ENCODE results near the gene TACR1.

Gene TACR1

GRCh38 chr2:75139171-75139570 is 60.1 kb downstream of the TACR1 start:
- no peak for DNase-seq

GRCh38 chr2:75138528-75138927 is 60.8 kb downstream of the TACR1 start:
- DNase-seq = no peak

GRCh38 chr2:75135776-75136400 is 63.4 kb downstream of the TACR1 start:
- no peak for DNase-seq

DNA sequence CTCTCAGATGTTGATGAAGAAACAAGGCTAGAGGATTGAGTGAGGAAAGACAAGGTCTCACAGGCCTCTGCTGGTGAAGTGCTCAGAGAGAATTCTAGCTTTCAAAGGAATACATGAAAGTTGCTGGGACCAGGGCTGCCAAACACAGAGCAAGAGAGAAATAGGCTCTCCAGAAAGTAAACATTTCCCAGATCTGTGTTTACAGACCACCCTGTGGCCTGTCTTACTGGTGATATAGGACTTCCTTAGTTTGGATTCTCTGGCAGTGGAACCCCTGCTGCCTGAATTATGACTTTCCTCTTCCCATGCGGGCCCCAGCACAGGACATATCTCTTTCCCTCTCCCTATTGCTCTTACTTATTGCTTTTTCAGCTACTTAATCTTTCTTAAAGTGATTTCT is 64.5 kb downstream of the TACR1 start:
- no peak for DNase-seq

DNA sequence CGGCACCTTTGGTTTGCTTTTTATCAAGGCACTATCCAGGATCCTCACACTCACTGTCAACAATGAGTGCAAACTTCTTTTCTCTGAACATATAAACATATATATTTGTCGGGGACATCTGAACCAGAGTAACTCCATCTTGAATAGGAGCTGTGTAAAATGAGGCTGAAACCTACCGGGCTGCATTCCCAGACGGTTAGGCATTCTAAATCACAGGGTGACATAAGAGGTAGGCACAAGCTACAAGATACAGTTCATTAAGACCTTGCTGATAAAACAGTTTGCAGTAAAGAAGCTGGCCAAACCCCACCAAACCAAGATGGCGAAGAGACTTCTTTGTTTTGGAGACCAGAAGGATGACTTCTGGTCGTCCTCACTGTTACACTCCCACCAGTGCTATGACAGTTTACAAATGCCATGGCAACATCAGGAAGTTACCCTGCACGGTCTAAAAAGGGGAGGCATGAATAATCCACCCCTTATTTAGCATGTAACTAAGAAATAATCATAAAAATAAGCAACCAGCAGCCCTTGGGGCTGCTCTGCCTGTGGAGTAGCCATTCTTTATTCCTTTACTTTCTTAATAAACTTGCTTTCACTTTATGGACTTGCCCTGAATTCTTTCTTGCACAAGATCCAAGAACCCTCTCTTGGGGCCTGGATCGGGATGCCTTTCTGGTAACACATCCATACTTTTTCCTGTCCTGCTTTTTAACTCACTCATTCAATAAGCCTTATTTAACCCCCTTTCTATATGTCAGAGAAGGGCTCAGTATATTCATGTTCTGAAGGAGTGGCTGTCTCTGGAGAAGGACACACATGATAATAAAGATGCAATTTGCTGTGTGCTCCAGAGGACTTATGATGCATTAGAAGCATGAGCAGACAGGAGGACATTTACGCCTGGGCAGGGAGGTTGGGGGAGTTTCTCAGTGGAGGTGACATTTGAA is 65.4 kb downstream of the TACR1 start:
- DNase-seq = no peak

- DNase-seq = peak; percentile 40
Measured at GRCh38 chr2:75130171-75130570, 69.1 kb downstream of the TACR1 start.

DNA sequence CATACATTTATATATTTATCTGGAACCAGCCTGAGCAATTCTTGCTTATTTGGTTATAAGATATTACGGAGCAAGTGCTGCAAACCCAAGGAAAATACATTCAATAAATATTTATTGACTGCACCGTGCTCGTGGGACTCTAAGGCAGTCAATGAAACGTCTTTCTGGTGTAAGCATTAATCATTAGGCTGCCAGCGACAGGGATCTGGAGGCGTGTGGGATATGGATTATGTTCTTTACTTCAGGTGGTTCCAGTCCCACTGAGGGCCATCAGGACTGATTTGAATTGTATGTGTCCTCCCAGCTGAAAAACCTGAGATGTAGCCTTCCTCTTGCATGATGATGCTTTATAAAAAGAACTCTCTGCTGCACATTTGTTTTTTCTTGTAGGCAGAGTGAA is 75.4 kb downstream of the TACR1 start:
- no peak for DNase-seq

GRCh38 chr2:75113231-75113869 is 86.0 kb downstream of the TACR1 start:
- DNase-seq = no peak

- DNase-seq = peak; percentile 22
Measured at GRCh38 chr2:75108937-75109482, 90.3 kb downstream of the TACR1 start.

- no peak for DNase-seq
Measured at GRCh38 chr2:75102011-75102410, 97.3 kb downstream of the TACR1 start.

GRCh38 chr2:75100801-75101151 is 98.5 kb downstream of the TACR1 start:
- DNase-seq = no peak

- no peak for DNase-seq
Measured at GRCh38 chr2:75100011-75100800, 99.1 kb downstream of the TACR1 start.

GRCh38 chr2:75099521-75099922 is 99.8 kb downstream of the TACR1 start:
- no peak for DNase-seq

GRCh38 chr2:75098856-75099255 is 100.5 kb downstream of the TACR1 start:
- peak; percentile 59 for DNase-seq

GRCh38 chr2:75097831-75098230 is 101.5 kb downstream of the TACR1 start:
- DNase-seq = no peak

DNA sequence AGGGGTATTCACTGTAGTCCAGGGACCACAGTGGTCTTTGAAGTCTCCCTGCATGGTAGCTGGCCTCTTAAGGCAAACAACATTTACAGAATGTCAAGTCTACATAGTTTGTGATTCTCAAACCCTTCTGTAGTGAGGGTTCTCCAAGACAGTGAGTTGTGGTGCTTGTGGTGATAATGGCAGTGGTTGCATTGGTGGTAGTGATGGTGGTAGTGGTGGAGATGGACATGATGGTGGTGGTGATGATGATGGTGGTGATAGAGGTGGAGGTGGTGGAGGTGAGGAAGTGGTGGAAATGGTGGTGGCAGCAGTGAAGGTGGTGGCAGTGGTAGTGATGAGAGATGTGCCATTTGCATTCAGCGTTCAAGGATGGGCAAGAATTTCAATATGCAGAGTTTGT is 104.9 kb downstream of the TACR1 start:
- no peak for DNase-seq

DNA sequence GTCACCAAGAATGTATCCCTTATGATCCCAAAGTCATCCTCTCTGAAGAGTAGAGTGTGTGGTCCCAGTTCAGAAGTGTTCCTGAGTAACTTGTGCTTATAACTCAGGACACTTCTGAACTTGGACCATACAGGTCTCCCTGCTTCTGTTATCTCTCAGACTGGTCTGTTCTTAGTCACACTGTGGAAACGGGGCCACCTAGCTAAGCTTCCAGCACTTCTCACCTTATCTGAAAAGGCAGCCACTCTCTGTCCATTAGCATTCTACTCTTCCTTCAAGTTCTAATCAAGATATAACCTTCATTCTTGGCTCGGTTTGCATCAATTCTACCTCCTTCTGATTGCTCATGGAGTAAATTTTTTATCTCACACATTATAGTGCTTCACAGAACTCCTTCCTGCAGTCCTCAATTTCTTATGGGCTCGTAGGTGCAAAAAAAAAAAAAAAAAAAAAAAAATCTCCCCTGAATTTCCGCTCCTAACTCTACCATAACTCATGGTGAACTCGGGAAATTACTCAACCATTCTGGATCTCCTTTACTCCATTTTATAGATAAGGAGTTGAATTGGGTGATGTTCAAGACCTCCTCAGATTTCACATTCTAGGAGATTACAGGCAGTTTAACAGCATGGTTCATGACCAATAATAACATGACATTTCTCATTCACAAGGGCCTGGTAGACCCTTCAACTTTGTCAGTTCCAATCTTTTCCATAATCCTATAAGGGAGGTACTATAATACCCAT is 108.4 kb downstream of the TACR1 start:
- no peak for DNase-seq

DNA sequence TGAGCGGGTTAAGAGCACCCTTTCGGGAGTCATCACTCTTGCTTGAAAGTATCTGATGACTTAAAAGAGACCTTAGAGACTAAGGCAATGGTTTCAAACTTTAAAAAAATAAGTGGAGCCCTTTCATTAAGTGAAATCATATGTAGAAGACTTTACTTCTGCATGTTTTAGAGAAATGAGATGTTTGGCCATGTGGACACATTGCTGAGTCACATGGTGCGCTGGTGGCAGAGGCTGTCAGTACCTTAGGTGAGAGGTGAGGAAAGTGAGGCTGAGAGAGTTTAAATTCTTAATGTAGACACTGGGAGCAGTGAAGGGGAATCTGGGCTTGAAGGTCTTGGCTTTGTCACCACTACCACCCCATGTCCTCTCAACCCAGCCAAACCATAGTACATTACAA is 109.8 kb downstream of the TACR1 start:
- DNase-seq = no peak

DNA sequence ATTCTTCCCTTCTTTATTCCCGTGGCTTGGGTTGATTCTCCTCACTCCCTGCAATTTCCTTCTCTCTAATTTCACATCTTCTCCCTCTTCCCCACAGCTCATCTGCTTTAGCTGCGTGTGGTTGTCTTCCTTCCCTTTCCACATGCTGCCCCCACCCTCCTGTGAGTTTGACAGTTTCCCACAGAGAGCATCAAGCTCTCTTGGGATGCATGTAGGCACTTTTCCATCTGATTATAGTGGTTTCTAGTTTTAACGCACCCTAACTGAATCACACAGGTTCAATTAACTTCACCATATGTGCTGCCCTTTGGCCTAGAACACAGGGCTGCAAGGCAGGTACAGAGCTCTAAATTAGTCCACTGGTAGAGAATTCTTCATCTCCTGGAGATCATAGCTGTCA is 110.5 kb downstream of the TACR1 start:
- DNase-seq = no peak

DNA sequence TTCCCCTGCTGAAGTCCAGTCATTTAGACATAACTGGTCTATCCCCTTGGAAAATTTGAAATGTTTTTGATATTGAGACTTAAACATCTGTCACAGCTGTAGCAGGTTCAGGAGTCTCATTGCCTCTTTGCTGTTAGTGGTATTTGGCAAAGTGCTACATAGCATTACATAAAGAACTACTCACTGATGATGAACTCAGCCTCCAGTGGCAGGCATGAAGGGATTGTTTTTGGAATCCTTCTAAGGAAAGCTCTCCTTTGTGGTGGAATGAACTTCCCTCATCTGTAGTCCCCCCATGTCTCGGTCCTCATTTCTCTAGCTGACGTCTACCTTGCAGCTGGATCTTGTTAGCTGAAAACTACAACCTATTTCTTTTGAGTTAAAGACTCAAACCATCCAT is 111.6 kb downstream of the TACR1 start:
- no peak for DNase-seq

- no peak for DNase-seq
Measured at GRCh38 chr2:75079575-75079974, 119.7 kb downstream of the TACR1 start.

DNA sequence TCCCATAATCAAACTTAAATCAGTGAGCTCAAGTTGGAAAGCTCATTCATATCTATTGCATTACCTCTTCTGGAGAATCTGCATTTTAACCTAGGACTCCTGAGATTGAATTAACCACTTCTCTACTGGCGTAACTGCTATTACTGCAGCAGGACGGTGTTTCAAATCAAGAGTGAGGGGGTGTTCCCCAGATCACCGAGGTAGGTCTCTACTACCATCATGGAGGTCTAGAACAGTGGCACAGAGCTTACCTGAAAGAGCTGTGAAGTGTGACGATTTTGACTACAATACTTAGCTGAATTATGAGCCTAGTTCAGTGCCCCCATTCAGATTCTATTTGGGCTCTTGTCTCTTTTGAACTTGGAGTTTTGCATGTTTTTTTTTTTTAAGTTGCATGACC is 121.4 kb downstream of the TACR1 start:
- DNase-seq = no peak

Measured in NCI-H82 (cell line).